ENCODE measurements around the gene SBF2. TPM values are rescaled to one million over a fixed set of nuclear protein-coding genes. Genes with fewer than 3 reads are reported as not detected.
A peak's percentile ranks its signal among the peaks of the same experiment; 100 is the strongest.
"Not testable (repeated sequence)": the region's sequence is repeated elsewhere in the genome, so short reads cannot be mapped to it uniquely, and the experiment has no call there.

The SBF2 gene
- total RNA-seq, 2 donors from 2014 or later = 13.4 to 28.8 TPM

DNA sequence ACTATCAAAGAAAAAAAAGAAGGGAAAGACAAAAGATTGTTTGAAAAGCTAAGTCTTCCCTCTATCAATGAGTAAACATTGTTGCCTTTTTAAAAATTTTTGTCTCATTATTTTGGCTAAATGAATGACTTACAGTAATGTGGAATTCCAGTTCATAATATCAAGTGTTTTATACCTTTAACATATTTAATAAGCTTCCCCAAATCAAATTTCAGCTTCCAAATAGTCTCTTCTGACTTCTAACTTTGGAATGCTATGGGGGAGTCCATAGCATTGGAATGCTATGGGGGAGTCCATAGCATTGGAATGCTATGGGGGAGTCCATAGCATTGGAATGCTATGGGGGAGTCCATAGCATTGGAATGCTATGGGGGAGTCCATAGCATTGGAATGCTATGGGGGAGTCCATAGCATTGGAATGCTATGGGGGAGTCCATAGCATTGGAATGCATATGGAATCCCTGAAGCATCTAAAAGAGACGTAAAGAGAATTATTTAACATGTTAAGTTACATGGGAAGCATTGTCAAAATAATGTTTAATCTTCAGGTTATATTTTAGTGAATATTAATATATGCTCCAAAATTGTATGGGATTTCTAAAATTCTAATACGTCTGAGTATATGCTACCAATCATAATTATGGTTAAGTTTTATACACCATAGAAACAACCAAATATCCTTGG, 44.4 kb downstream of the SBF2 start:
- ATAC-seq (replicated peaks in 1 of 2); DNase-seq; H3K9me3 Mint-ChIP-seq; H3K27ac Mint-ChIP-seq; H3K36me3 Mint-ChIP-seq (ENCODE audit: insufficient read depth in 2 of 2); H3K4me3 Mint-ChIP-seq; H3K27me3 Mint-ChIP-seq (ENCODE audit: low read depth); H3K4me1 Mint-ChIP-seq (ENCODE audit: low read depth): not testable (repeated sequence)

- no peaks in the 10 kb centered on the region for H3K4me1 Mint-ChIP-seq (ENCODE audit: low read depth)
- H3K27me3 Mint-ChIP-seq (ENCODE audit: low read depth) = no peaks in the 10 kb centered on the region
- DNase-seq (no peak), ATAC-seq (replicated peaks in 1 of 2) (no peak)
- no peaks in the 10 kb centered on the region for H3K36me3 Mint-ChIP-seq (ENCODE audit: insufficient read depth in 2 of 2)
- H3K27ac Mint-ChIP-seq = no peak overlapping the region
- no peak overlapping the region for H3K4me3 Mint-ChIP-seq
- no peaks in the 10 kb centered on the region for H3K9me3 Mint-ChIP-seq
These were observed 47.0 kb downstream of the SBF2 start for GRCh38 chr11:10247011-10247410.

GRCh38 chr11:10243896-10244575, 50.0 kb downstream of the SBF2 start:
- H3K4me1 Mint-ChIP-seq (ENCODE audit: low read depth) = no peaks in the 10 kb centered on the region
- no peaks in the 10 kb centered on the region for H3K9me3 Mint-ChIP-seq
- H3K27ac Mint-ChIP-seq = no peak overlapping the region
- H3K4me3 Mint-ChIP-seq = no peak overlapping the region
- H3K36me3 Mint-ChIP-seq (ENCODE audit: insufficient read depth in 2 of 2) = no peaks in the 10 kb centered on the region
- H3K27me3 Mint-ChIP-seq (ENCODE audit: low read depth) = no peaks in the 10 kb centered on the region
- no peak for DNase-seq
- ATAC-seq (replicated peaks in 1 of 2) = no peak

GRCh38 chr11:10236840-10237239, 57.2 kb downstream of the SBF2 start:
- ATAC-seq (replicated peaks in 1 of 2) (no peak), DNase-seq (no peak)
- no peaks in the 10 kb centered on the region for H3K4me1 Mint-ChIP-seq (ENCODE audit: low read depth)
- H3K27me3 Mint-ChIP-seq (ENCODE audit: low read depth) = no peaks in the 10 kb centered on the region
- H3K27ac Mint-ChIP-seq = no peak overlapping the region
- no peak overlapping the region for H3K4me3 Mint-ChIP-seq
- no peaks in the 10 kb centered on the region for H3K9me3 Mint-ChIP-seq
- peaks cover 0 to 2% of the 10 kb centered on the region in 2 donors for H3K36me3 Mint-ChIP-seq (ENCODE audit: insufficient read depth in 2 of 2)

GRCh38 chr11:10233581-10233980, 60.4 kb downstream of the SBF2 start:
- DNase-seq (no peak), ATAC-seq (replicated peaks in 1 of 2) (no peak)
- H3K36me3 Mint-ChIP-seq (ENCODE audit: insufficient read depth in 2 of 2) = peaks cover 0 to 4% of the 10 kb centered on the region in 2 donors
- H3K4me3 Mint-ChIP-seq = no peak overlapping the region
- no peaks in the 10 kb centered on the region for H3K4me1 Mint-ChIP-seq (ENCODE audit: low read depth)
- H3K27me3 Mint-ChIP-seq (ENCODE audit: low read depth) = no peaks in the 10 kb centered on the region
- H3K27ac Mint-ChIP-seq = no peak overlapping the region
- H3K9me3 Mint-ChIP-seq = peaks cover 0 to 5% of the 10 kb centered on the region in 2 donors

GRCh38 chr11:10232756-10233155, 61.3 kb downstream of the SBF2 start:
- no peaks in the 10 kb centered on the region for H3K27me3 Mint-ChIP-seq (ENCODE audit: low read depth)
- H3K9me3 Mint-ChIP-seq = peaks cover 0 to 5% of the 10 kb centered on the region in 2 donors
- no peak overlapping the region for H3K27ac Mint-ChIP-seq
- H3K4me1 Mint-ChIP-seq (ENCODE audit: low read depth) = no peaks in the 10 kb centered on the region
- no peak overlapping the region for H3K4me3 Mint-ChIP-seq
- peaks cover 0 to 4% of the 10 kb centered on the region in 2 donors for H3K36me3 Mint-ChIP-seq (ENCODE audit: insufficient read depth in 2 of 2)
- ATAC-seq (replicated peaks in 1 of 2) (no peak), DNase-seq (no peak)

GRCh38 chr11:10231803-10232202, 62.2 kb downstream of the SBF2 start:
- not testable (repeated sequence) for H3K9me3 Mint-ChIP-seq; H3K27me3 Mint-ChIP-seq (ENCODE audit: low read depth); H3K36me3 Mint-ChIP-seq (ENCODE audit: insufficient read depth in 2 of 2); H3K27ac Mint-ChIP-seq; DNase-seq; H3K4me1 Mint-ChIP-seq (ENCODE audit: low read depth); H3K4me3 Mint-ChIP-seq; ATAC-seq (replicated peaks in 1 of 2)

- DNase-seq = no peak
- Mint-ChIP-seq H3K27ac (no peak overlapping the region), H3K27me3 (ENCODE audit: low read depth) (no peaks in the 10 kb centered on the region), H3K4me3 (no peak overlapping the region), H3K9me3 (peaks cover 3 to 5% of the 10 kb centered on the region in 2 donors), H3K4me1 (ENCODE audit: low read depth) (peaks cover 6% of the 10 kb centered on the region), H3K36me3 (ENCODE audit: insufficient read depth in 2 of 2) (peaks cover 0 to 5% of the 10 kb centered on the region in 2 donors)
- no peak for ATAC-seq (replicated peaks in 1 of 2)
These were observed 68.5 kb downstream of the SBF2 start for GRCh38 chr11:10225553-10225952.

- no peak overlapping the region for H3K4me3 Mint-ChIP-seq
These were observed 71.6 kb downstream of the SBF2 start for GRCh38 chr11:10222399-10222798.

DNA sequence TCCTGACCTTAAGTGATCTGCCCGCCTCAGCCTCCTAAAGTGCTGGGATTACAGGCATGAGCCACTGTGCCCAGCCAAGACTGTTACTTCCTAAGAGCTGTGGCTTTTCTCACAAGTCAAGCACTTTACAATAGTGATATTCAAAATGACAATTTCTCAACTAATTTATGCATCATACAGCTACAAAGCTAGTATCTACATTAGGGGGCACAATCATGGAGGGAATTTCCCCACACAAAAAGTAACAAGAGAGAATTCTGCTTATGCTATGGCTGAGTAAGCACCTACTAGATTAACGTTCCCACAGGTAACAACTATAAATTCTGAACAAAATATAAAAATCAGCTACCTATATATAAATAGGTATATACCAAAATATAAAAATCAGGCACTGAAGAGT, 72.7 kb downstream of the SBF2 start:
- no peak for DNase-seq
- H3K27me3 Mint-ChIP-seq (ENCODE audit: low read depth) = no peaks in the 10 kb centered on the region
- H3K9me3 Mint-ChIP-seq = peaks cover 0 to 9% of the 10 kb centered on the region in 2 donors
- no peak for ATAC-seq (replicated peaks in 1 of 2)
- H3K4me3 Mint-ChIP-seq = no peak overlapping the region
- H3K36me3 Mint-ChIP-seq (ENCODE audit: insufficient read depth in 2 of 2) = peaks cover 0 to 7% of the 10 kb centered on the region in 2 donors
- peaks cover 6% of the 10 kb centered on the region for H3K4me1 Mint-ChIP-seq (ENCODE audit: low read depth)
- no peak overlapping the region for H3K27ac Mint-ChIP-seq

More at GRCh38 chr11:10222399-10222798, 71.6 kb downstream of the SBF2 start:
- peaks cover 0 to 9% of the 10 kb centered on the region in 2 donors for H3K9me3 Mint-ChIP-seq
- no peak for ATAC-seq (replicated peaks in 1 of 2)
- peaks cover 6% of the 10 kb centered on the region for H3K4me1 Mint-ChIP-seq (ENCODE audit: low read depth)
- no peak overlapping the region for H3K27ac Mint-ChIP-seq
- peaks cover 0 to 7% of the 10 kb centered on the region in 2 donors for H3K36me3 Mint-ChIP-seq (ENCODE audit: insufficient read depth in 2 of 2)
- H3K27me3 Mint-ChIP-seq (ENCODE audit: low read depth) = no peaks in the 10 kb centered on the region
- DNase-seq = no peak

DNA sequence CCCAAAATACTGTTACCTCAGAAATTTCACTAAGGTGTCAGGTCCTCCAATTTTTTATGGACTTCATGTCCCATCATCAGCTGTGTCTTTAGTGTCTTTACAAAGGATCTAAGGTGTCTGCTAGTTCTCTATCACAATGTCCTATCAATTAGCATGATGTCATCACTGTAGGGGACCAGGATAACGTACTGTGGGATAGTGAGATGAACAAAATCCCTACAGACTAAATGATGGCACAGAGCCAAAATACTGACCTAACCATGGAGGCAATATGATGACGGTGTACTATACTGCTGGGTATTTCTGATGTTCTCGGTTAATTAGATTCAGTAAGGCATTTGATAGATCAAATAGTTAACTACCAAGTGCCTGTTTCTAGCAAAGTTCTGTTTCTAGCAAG, 82.5 kb downstream of the SBF2 start:
- no peak overlapping the region for H3K27ac Mint-ChIP-seq

GRCh38 chr11:10209326-10209725, 84.7 kb downstream of the SBF2 start:
- no peaks in the 10 kb centered on the region for H3K36me3 Mint-ChIP-seq (ENCODE audit: insufficient read depth in 2 of 2)
- DNase-seq (no peak), ATAC-seq (replicated peaks in 1 of 2) (no peak)
- H3K4me1 Mint-ChIP-seq (ENCODE audit: low read depth) = no peaks in the 10 kb centered on the region
- H3K4me3 Mint-ChIP-seq = no peak overlapping the region
- H3K9me3 Mint-ChIP-seq = no peaks in the 10 kb centered on the region
- no peaks in the 10 kb centered on the region for H3K27me3 Mint-ChIP-seq (ENCODE audit: low read depth)
- H3K27ac Mint-ChIP-seq = no peak overlapping the region

More for the DNA sequence above, 82.5 kb downstream of the SBF2 start:
- H3K27me3 Mint-ChIP-seq (ENCODE audit: low read depth) = no peaks in the 10 kb centered on the region
- H3K36me3 Mint-ChIP-seq (ENCODE audit: insufficient read depth in 2 of 2) = no peaks in the 10 kb centered on the region
- H3K4me3 Mint-ChIP-seq = no peak overlapping the region
- DNase-seq = no peak
- no peaks in the 10 kb centered on the region for H3K4me1 Mint-ChIP-seq (ENCODE audit: low read depth)
- H3K9me3 Mint-ChIP-seq = no peaks in the 10 kb centered on the region
- no peak for ATAC-seq (replicated peaks in 1 of 2)

- peak in 1 of 2 donors; percentile 36 for ATAC-seq (replicated peaks in 1 of 2)
- Mint-ChIP-seq H3K27ac (no peak overlapping the region), H3K27me3 (ENCODE audit: low read depth) (no peaks in the 10 kb centered on the region), H3K4me3 (no peak overlapping the region), H3K9me3 (peaks cover 2 to 4% of the 10 kb centered on the region in 2 donors), H3K36me3 (ENCODE audit: insufficient read depth in 2 of 2) (peaks cover 2 to 4% of the 10 kb centered on the region in 2 donors), H3K4me1 (ENCODE audit: low read depth) (no peaks in the 10 kb centered on the region)
- DNase-seq = peak in 1 of 2 donors; percentile 3
These were observed 85.9 kb downstream of the SBF2 start for GRCh38 chr11:10208131-10208575.
